GM12878 (cell line): Measurements from ENCODE around the gene YPEL2. TPM values are rescaled to one million over a fixed set of nuclear protein-coding genes. Genes with fewer than 3 reads are reported as not detected.

Source experiments
- ATAC-seq: fragments of 200-7000 bp; cut with Tn5 transposase; 3 replicates; pipeline ENCODE4 v1.9.1; 2020; ENCODE audit warnings: mild to moderate bottlenecking, moderate library complexity
- BruUV-seq: library from RNA; stranded (reverse); fragments of 400-500 nt; replicated peaks from 2 replicates; lab custom pipeline; 2021; lab: Mats Ljungman, UMichigan
- CTCF ChIA-PET: fragments of 300-600 bp; sonication (Branson Sonifier 250); formaldehyde crosslinking; extraction: SDS; loops from one replicate; lab custom pipeline; 2021; ENCODE audit warnings: inconsistent platforms; lab: Yijun Ruan, JAX
- POLR2A ChIA-PET: fragments of 350-600 bp; formaldehyde crosslinking; extraction: SDS; loops from one replicate; lab custom pipeline; 2021; ENCODE audit warnings: inconsistent platforms; lab: Charles Lee
- RAD21 ChIA-PET: fragments of 300-600 bp; sonication (Branson Sonifier 250); formaldehyde crosslinking; loops from one replicate; lab custom pipeline; 2023; ENCODE audit warnings: antibody characterized with exemption; ENCODE audit not compliant: unreplicated experiment; lab: Charles Lee
- SMC1A ChIA-PET: fragments of 300-600 bp; sonication (Branson Sonifier 250); formaldehyde crosslinking; loops from one replicate; lab custom pipeline; 2023; ENCODE audit not compliant: unreplicated experiment, uncharacterized antibody; lab: Charles Lee
- DNase-seq: peaks from one replicate; pipeline ENCODE4 v3.0.0-alpha.2; 2011; ENCODE audit warnings: low read depth, low spot score
- FAIRE-seq: peaks from 3 replicates; lab custom pipeline; 2011; peaks lifted over from hg19 to GRCh38; lab: Jason Lieb, UNC
- H2AFZ ChIP-seq: 2 replicates; pipeline ENCODE4 v1.6.0; 2011; ENCODE audit warnings: low read depth, low read length, control low read depth; ENCODE audit not compliant: control insufficient read depth
- H3K27ac ChIP-seq: 2 replicates; pipeline ENCODE4 v1.5.1; 2011; ENCODE audit warnings: control low read depth; ENCODE audit not compliant: control insufficient read depth, insufficient read depth
- H3K27me3 ChIP-seq, 2 experiments: replicated peaks in 1 of 2; 2 replicates each; pipeline versions ENCODE4 v1.6.0 to v1.6.1; 2011; ENCODE audit warnings: low read length in 1 of 2; ENCODE audit not compliant: control insufficient read depth in 2 of 2, insufficient read depth in 2 of 2
- H3K36me3 ChIP-seq, 2 experiments: 2 replicates each; pipeline ENCODE4 v1.5.1; 2011; ENCODE audit warnings: low read length in 1 of 2; ENCODE audit not compliant: control insufficient read depth in 2 of 2, insufficient read depth in 2 of 2
- H3K4me1 ChIP-seq: 2 replicates; pipeline ENCODE4 v1.6.1; 2011; ENCODE audit warnings: mild to moderate bottlenecking, low read length, moderate library complexity, mixed read lengths; ENCODE audit not compliant: control insufficient read depth, insufficient read depth
- H3K4me2 ChIP-seq: 2 replicates; pipeline ENCODE4 v1.6.0; 2011; ENCODE audit warnings: control low read depth; ENCODE audit not compliant: control insufficient read depth, insufficient read depth
- H3K4me3 ChIP-seq: fragments of 200-600 bp; sonication (generic); 2 replicates; pipeline ENCODE4 v1.5.1; 2016
- H3K79me2 ChIP-seq: 2 replicates; pipeline ENCODE4 v1.6.0; 2011; ENCODE audit warnings: low read length; ENCODE audit not compliant: control insufficient read depth, insufficient read depth
- H3K9ac ChIP-seq: 2 replicates; pipeline ENCODE4 v1.8.0; 2011; ENCODE audit warnings: low read length, control low read depth, mixed read lengths; ENCODE audit not compliant: control insufficient read depth, insufficient read depth
- H3K9me3 ChIP-seq: replicated peaks from 3 replicates; pipeline ENCODE4 v1.5.1; 2011; ENCODE audit warnings: mild to moderate bottlenecking, low read length; ENCODE audit not compliant: control insufficient read depth, insufficient read depth
- H4K20me1 ChIP-seq: 2 replicates; pipeline ENCODE4 v1.6.0; 2011; ENCODE audit not compliant: control insufficient read depth, insufficient read depth
- FOS ChIP-seq: IDR thresholded peaks from 3 replicates; pipeline ENCODE4 v1.6.1; 2011; ENCODE audit warnings: borderline replicate concordance; ENCODE audit not compliant: insufficient read length; ENCODE audit errors: extremely low read depth
- GATAD2B ChIP-seq: fragments of 450-650 bp; conservative IDR thresholded peaks from 2 replicates; pipeline ENCODE4 v1.6.1; 2017; ENCODE audit warnings: low read depth, mild to moderate bottlenecking, moderate library complexity
- MYC ChIP-seq: IDR thresholded peaks from 2 replicates; pipeline ENCODE4 v1.6.1; 2011; ENCODE audit warnings: mild to moderate bottlenecking, low read length, moderate library complexity, inconsistent platforms; ENCODE audit not compliant: insufficient read depth, insufficient replicate concordance, insufficient read length, severe bottlenecking
- POLR2A ChIP-seq: IDR thresholded peaks from 2 replicates; pipeline ENCODE4 v1.6.1; 2011; ENCODE audit warnings: low read depth, mild to moderate bottlenecking, low read length
- RB1 ChIP-seq: fragments of 450-650 bp; formaldehyde crosslinking; IDR thresholded peaks from 2 replicates; pipeline ENCODE4 v1.6.1; 2017; ENCODE audit warnings: mild to moderate bottlenecking, borderline replicate concordance
- SIX5 ChIP-seq: IDR thresholded peaks from 2 replicates; pipeline ENCODE4 v1.6.1; 2011; ENCODE audit warnings: mild to moderate bottlenecking, low read depth, low read length, moderate library complexity; ENCODE audit not compliant: severe bottlenecking
- SP1 ChIP-seq: IDR thresholded peaks from one replicate; pipeline ENCODE4 v1.6.1; 2011; ENCODE audit warnings: low read depth, low read length
- SREBF1 ChIP-seq: IDR thresholded peaks from 2 replicates; pipeline ENCODE4 v1.6.1; 2012; ENCODE audit warnings: mild to moderate bottlenecking, low read length
- ZNF217 ChIP-seq: fragments of 450-650 bp; IDR thresholded peaks from 2 replicates; pipeline ENCODE4 v1.6.1; 2017; ENCODE audit warnings: antibody characterized with exemption, mild to moderate bottlenecking
- WGBS: methylation state at CpG from one replicate; pipeline ENCODE4 v1.1.6; 2016; ENCODE audit warnings: low lambda C conversion rate; ENCODE audit not compliant: insufficient replicate concordance, insufficient coverage; ENCODE audit errors: missing lambda C conversion rate; 5-methylcytosine and 5-hydroxymethylcytosine counted together
- in situ Hi-C: fragments of 300-500 bp; cut with MboI; formaldehyde crosslinking; loops from 9 replicates; pipeline ENCODE4 v1.14.3; 2018; ENCODE audit warnings: mixed read lengths
- intact Hi-C: fragments of 100-400 bp; cut with micrococcal nuclease; formaldehyde crosslinking; loops from one replicate; pipeline ENCODE4 v1.14.2; 2022; ENCODE audit not compliant: unreplicated experiment
- polyA plus RNA-seq, 11 experiments: library from polyadenylated mRNA; depleted of rRNA in 4 of 11; unstranded in 6 of 11; stranded (reverse) in 5 of 11; fragments of >200 nt; fragmentation: Nextera tagmentation in 4 of 11; fragmentation: Illumina TruSeq in 1 of 11; extraction: Ambion mirVana in 4 of 11; extraction: Trizol in 1 of 11; gene quantifications; 1 replicate in 1 of 11; 2 replicates in 10 of 11; pipeline versions ENCODE4 v1.2.1 to v1.2.3, GENCODE V29; 2011 to 2016; ENCODE audit warnings: inconsistent platforms in 2 of 11, missing spikeins in 2 of 11, low read depth in 1 of 11
- total RNA-seq, 4 experiments: library from RNA; depleted of rRNA in 3 of 4; stranded (reverse); fragments of >200 nt in 3 of 4; fragmentation: Illumina TruSeq in 1 of 4; extraction: Trizol in 1 of 4; gene quantifications; 2 replicates each; pipeline versions ENCODE4 v1.2.1 to v1.2.3, GENCODE V29; 2013 to 2021
- TF ChIP-seq, protein P1 (sequence below): fragments of 450-650 bp; IDR thresholded peaks from 2 replicates; pipeline ENCODE4 v1.6.1; 2017; ENCODE audit warnings: mild to moderate bottlenecking, moderate library complexity
- TF ChIP-seq, protein P2 (sequence below): IDR thresholded peaks from 2 replicates; pipeline ENCODE4 v1.6.1; 2012; ENCODE audit warnings: low read depth, low read length, improper control_type of control experiment

YPEL2 gene
- total and polyA plus RNA-seq, 10 of the 15 experiments (the other 5 are each of a cell fraction or from before 2014, with no cell fraction given): 0.11 to 8.1 (median 0.48) TPM

DNA sequence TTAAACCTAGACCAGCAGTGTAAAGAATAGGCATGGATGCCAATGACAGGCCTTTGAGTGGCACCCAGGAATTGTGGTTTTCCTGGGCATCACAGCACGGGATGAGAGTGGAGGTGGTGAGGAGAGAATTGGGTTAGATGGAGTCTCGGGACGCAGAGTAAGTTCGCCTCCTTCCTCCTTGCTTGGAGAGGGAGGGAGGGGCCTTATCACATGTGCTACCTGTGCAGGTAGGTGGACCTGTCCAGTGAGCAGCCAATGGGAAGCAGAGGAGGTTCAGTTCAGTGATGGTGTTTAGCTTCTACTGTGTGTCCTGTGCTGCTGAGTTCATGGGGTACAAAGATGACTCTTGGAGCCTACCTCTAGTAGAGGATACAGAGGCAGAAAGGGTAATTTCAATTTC lies 14.9 kb downstream of the YPEL2 start (continued):
- TF ChIP-seq, protein P1, sequence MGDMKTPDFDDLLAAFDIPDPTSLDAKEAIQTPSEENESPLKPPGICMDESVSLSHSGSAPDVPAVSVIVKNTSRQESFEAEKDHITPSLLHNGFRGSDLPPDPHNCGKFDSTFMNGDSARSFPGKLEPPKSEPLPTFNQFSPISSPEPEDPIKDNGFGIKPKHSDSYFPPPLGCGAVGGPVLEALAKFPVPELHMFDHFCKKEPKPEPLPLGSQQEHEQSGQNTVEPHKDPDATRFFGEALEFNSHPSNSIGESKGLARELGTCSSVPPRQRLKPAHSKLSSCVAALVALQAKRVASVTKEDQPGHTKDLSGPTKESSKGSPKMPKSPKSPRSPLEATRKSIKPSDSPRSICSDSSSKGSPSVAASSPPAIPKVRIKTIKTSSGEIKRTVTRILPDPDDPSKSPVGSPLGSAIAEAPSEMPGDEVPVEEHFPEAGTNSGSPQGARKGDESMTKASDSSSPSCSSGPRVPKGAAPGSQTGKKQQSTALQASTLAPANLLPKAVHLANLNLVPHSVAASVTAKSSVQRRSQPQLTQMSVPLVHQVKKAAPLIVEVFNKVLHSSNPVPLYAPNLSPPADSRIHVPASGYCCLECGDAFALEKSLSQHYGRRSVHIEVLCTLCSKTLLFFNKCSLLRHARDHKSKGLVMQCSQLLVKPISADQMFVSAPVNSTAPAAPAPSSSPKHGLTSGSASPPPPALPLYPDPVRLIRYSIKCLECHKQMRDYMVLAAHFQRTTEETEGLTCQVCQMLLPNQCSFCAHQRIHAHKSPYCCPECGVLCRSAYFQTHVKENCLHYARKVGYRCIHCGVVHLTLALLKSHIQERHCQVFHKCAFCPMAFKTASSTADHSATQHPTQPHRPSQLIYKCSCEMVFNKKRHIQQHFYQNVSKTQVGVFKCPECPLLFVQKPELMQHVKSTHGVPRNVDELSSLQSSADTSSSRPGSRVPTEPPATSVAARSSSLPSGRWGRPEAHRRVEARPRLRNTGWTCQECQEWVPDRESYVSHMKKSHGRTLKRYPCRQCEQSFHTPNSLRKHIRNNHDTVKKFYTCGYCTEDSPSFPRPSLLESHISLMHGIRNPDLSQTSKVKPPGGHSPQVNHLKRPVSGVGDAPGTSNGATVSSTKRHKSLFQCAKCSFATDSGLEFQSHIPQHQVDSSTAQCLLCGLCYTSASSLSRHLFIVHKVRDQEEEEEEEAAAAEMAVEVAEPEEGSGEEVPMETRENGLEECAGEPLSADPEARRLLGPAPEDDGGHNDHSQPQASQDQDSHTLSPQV: no peak
- TF ChIP-seq, all 136 proteins: peak for 0

DNA sequence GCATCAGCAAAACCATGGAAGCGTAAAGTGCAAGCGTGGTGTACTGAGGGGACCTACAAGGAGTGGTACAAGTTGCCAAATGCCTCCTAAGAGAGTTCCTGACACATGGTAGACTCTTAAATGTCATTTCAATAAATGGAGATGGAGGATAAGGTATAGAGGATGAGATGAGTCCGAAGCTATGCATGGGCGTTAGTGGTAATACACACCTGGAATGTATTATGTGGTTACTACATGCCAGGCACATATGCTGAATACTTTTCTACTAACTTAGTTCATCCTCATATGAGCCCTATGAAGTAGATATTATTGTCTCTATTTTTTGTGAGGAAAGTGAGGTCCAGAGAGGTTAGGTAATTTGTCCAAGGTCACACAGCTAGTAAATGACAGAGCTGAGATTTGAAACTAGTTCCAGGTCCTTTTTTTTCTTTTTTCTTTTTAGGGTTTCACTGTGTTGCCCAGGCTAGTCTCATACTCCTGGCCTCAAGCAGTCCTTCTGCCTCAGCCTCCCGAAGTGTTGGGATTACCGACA lies 15.5 kb downstream of the YPEL2 start:
- no peaks in the 10 kb centered on the region for H4K20me1 ChIP-seq
- ATAC-seq: no peak
- TF ChIP-seq POLR2A (no peak), FOS (no peak), SREBF1 (no peak), SP1 (no peak), SIX5 (no peak), ZNF217 (no peak), GATAD2B (no peak), MYC (no peak), RB1 (no peak)
- TF ChIP-seq, protein P2, sequence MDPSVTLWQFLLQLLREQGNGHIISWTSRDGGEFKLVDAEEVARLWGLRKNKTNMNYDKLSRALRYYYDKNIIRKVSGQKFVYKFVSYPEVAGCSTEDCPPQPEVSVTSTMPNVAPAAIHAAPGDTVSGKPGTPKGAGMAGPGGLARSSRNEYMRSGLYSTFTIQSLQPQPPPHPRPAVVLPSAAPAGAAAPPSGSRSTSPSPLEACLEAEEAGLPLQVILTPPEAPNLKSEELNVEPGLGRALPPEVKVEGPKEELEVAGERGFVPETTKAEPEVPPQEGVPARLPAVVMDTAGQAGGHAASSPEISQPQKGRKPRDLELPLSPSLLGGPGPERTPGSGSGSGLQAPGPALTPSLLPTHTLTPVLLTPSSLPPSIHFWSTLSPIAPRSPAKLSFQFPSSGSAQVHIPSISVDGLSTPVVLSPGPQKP: no peak
- TF ChIP-seq, all 136 proteins: peak for 0
- Histone ChIP-seq H3K27ac (no peak overlapping the region), H3K79me2 (no peaks in the 10 kb centered on the region), H3K27me3 (no peaks in the 10 kb centered on the region), H2AFZ (no peak overlapping the region), H3K9me3 (no peaks in the 10 kb centered on the region), H3K4me3 (no peak overlapping the region), H3K9ac (no peak overlapping the region), H3K4me2 (no peak overlapping the region), H3K4me1 (peaks cover 8% of the 10 kb centered on the region), H3K36me3 (no peaks in the 10 kb centered on the region)
- ChIA-PET CTCF (no interaction called here), RAD21 (no interaction called here), SMC1A (interaction anchor here (0.7 to 1.3 kb wide), 3 partner anchors 14 to 36 kb away, joined by 3 read pairs; no protein-coding TSS in a partner anchor), POLR2A (no interaction called here)
- in situ Hi-C loops: no loop called here
- FAIRE-seq (no peak), DNase-seq (no peak)
- WGBS: 88% methylated on average over 6 of the region's 6 CpGs
- no TSS peak for BruUV-seq
- intact Hi-C loops: no loop called here
